NCI-H774 (cell line): ENCODE results near the gene PLB1.

Experiments
- DNase-seq: peaks from one replicate; lab custom pipeline; 2025; lab: John Stamatoyannopoulos, UW

The PLB1 gene

DNA sequence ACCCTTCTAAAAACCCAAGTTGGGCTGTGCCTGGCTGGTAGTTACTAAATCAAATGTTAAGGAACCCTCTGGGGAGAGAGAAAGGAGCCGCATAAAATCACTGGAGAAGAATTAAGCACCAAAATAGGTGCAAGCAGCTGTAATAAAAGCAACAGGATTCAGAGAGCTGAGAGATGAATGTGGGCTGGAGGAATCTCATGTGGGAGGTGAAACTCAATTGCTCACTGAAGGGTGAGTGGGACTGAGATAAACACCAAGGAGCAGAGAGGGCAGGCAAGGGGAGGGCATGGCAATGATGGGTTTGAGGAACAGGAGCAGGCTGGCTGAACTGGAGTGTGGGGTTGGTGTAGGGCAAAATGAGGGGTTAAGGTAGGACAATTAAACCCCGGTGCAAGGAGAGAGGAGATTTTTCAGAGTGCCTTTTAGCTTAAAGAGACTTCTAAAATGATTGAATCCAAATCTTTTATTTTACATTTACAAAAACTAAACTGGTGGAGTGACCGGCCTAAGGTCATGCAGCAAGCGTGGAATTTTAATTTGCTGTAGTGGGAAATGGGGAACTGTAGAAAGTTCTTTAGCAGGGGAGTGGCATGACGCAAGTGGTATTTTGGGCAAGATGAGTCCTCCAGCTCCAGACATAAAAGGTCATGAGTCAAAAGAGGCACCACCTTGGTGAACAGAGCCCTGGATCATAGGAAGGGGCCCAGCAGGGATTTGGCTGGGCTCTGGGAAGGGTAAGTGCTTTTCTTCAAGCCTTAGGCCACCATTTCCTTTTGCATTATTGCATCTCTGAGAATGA lies 10.5 kb downstream of the PLB1 start:
- no peak for DNase-seq

DNA sequence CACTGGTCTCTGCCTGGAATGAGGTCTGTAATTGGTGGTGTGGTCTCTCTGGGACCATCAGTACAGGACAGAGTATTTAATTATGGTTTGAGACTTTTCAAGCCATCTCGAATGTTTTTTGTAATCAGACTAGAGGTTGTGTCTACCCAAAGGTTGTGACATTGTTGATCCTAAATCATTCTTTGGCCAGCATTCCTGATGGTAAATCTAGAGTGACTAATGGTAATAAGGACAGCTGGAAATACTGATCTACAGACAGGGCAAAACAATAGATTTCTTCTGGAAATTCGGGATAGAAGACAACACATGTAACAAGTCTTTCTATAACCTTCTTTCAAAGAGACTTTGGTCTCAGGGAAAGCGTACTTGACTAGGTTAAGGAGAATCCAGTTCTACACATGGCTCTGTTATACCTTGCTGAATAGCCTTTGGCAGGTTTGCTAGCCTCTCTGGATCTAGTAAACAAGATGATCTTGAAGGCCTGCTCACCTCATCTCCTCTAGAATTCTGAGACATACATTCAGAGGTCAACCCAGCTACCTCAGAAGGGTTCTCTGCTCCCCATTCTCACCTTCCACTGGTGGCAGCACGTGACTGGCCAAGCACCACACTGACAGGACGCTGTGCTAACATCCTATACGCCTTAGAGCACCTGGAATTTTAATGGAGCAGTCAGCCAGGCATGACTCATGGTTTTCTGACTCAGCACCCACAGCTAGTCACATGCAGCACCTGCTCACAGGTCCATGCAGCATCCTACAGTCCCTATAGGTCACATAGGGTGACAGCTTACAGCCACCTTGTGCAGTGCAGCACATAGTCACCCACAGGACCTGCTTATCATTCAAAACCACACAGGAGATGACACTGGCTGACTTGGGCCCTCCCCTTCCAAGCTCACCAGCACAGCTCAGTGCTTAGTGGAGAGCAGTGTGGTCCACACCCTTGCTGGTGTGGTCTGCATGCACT lies 12.2 kb downstream of the PLB1 start:
- DNase-seq, result peak; percentile 78

DNA sequence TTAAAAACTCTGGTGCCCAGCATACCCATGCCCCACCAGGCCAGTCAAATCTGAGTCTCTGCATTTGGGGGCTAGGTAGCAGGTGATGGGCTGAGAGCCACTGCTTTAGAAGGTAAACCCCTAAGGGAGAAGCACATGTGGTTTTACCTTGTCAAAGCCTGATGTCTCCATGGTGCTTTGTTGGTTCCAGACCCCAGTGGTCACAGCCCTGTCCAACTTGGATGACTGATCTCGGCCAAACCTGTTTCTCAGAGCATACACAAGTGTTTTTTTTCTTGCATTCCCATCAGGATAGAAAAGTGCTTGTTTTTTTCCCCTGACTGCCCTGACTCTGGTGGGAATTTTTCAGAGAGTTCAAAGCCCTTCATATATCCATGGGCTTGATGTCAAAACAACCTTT lies 13.5 kb downstream of the PLB1 start:
- DNase-seq, result no peak

DNA sequence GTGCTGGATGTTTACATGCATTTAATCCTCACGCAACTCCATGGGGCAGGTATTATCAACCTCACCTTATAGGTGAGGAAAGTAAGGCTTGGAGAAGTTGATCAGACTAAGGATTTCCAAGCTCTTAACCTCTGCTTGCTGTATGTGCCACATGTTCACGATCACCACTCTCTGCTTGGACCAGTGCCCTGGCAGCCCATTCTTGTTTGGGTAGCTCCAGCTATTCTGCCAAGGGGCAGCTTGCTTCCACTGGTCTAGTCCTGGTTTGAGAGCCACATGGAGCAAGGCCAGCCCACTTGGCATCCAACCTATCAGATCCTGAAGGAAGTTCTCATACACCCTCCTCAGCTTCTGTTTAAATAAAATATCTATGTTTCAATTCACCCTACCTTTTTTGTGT lies 14.3 kb downstream of the PLB1 start:
- DNase-seq, result no peak

DNA sequence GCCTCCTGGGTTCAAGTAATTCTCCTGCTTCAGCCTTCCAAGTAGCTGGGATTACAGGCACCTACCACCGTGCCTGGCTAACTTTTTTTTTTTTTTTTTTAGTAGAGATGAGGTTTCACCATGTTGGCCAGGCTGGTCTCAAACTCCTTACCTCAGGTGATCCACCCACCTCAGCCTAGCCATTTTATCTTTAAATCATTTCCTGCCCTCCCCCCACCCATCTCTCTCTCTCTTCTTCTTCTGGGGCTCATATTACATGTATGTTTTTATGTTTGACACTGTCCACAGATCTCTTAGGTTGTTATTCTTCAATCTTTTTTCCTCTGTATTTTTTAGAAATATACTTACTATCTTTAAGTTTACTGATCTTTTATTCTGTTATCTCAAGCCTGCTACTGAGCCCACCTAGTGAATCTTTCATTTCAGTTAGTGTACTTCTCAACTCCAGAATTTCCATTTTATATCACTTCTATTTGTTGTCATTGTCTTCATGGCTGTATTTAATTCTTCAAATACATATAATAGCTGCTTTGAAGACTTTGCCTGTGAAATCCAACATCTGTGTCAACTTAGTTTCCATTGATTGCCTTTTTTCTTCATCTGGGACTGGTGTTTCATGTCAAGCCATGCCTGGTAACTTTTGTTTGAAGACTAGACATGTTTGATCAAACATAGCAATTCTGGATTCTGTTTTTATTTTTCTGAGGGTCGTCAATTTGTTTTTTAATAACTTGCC lies 16.2 kb downstream of the PLB1 start:
- DNase-seq, result no peak

DNA sequence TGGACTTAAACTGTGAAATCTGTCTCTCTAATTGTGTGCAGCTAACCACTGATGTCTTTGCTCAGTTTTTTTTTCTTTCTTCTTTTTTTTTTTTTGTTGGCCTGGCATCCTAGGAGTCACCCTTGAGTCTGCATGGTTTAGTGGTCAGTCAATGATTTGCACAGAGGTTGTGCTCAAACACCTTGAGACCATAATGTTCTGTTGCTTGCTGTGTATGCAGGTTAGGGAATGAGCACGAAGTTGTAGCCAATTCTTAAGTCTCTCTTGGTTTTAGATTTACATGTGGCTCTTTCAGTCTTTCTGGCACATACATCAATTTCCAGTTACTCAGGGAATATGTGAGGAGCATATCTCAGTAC lies 16.7 kb downstream of the PLB1 start:
- no peak for DNase-seq

DNA sequence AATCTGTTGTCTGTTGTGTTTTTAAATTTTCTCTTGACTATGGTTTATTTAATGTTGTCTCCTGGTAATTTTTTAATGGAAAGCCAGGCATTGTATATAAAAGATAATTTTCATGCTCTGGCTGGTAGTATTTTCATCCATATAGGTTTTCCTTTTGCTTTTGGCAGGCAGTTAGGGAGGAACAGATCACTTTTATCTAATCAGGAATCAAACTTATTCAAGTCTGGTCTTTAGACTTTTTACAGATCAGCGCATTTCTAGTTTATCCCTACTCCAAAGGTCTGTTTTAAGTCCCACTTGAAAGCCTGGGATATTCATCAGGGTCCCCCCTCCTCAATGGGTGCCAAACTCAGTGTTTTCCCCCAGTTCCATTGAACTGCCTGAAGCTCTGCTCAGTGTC lies 17.2 kb downstream of the PLB1 start:
- DNase-seq, result no peak

DNA sequence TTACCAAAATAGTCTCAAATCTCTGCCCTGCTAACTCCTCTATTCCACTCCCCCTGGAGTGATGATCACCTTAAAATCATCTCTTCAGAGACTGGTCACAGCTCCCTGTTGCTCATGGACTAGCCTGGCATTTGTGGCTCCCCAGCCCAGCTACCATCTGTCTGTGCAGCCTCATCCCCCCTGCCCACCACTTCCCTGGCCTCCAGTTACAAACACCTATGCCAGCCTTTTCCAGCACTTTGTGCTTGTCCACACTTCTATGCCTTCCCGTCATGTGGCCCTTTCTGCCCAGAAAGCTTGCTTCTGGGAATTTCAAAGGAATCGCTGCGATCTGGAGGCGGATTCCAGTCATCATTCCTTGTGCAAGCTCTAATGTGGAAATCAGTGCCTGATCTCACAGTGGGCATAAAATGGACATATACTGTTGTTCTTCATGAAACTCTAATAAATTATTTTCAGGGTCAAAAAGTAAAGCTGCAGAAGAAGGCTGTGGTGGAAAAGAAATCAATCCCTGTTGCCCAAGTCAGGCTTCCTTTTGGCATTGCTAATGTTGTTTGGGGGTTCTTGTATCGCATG lies 19.4 kb downstream of the PLB1 start:
- DNase-seq, result no peak

DNA sequence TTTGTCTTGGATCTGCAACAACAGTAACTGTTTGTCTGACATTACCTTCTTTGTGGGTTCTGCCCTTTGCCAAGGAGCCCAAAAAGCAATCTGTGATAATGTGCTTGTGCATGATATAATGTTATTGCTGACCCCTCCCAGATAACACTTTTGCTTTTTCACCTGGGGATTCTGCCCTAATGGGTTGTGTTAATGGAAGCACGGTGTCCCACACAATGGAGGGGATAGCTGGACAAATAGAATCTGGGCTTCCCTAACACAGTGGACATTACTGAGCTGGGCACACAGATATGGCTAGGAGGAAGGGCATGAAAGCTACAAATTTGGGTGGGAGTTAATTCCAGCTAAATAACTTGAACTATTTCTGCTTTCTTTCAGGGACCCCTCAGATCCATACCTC lies 20.6 kb downstream of the PLB1 start:
- DNase-seq, result no peak

DNA sequence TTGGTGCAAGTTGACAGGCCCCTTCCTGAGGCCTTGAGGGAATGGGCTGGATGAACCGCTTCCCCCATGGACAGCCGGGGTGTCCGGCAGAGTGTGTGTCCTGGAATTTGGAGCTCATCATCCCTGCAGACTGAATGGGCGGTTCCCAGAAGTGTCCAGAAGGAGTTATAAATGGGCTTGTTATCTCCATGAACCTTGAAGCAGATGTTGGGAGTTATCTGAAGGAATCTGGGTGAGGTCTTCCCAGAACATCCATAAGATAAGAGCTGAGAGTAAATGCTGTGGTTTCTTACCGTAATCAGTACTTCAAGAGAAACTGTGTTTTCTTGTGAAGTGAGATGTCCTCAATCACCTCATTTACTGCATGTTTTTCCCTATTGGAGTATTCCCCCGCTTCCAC lies 21.1 kb downstream of the PLB1 start:
- no peak for DNase-seq

DNA sequence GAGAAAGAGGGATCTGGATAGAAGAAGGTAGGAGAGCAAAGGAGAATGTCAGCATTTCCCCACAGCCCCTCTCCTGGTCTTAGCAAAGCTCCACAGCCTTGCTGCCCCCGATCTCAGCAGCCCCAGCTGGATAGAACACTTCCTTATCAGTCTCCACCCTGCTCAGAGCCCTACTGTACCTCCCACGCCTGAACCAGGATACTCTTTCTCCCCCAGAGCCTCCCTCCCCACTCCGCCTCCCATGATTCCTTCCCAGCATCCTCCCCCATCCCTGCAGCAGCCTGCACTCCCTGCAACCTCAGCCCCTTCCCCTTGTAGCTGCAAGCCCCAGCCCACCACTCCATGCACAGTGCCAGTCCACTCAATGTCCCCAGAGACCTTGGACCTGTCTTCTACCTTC lies 25.8 kb downstream of the PLB1 start:
- DNase-seq, result no peak

DNA sequence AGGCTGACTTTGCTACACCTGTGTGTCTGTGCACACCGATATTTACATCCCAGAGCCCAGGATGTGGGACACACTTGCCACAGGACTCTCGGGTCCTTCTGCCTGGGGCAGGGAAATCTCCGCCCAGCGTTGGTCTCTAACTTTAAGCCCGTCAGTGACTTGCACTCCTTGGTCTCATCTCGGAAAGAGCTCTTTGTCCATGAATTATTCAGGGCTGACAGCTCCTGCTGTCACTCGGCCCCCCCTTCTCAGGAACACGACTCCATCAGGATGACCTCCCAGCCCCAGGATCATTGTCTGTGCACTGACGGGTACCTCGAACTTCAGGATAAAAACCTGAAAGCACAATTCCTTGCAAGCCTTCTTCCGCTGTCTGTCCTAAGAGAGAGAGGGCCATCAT lies 26.6 kb downstream of the PLB1 start:
- DNase-seq, result no peak

DNA sequence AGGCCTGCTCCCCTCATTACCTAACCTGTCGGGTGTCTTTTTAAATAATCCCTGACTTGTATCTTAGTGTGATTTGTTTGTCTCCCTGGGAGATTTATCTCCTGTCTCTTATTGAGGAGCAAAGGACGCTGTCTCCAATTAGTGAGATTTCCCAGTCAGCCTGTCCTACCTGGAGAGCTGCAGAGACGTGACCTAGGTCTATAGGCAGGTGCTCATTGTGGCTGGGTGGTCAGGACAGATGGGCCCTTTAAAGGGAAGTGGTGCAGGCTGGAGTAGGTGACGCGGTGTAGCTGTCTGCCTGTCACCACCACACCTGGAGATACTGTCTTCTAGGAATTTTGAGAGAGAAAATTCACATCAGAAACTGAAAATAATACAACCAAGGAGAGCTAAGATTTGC lies 28.0 kb downstream of the PLB1 start:
- peak; percentile 44 for DNase-seq

DNA sequence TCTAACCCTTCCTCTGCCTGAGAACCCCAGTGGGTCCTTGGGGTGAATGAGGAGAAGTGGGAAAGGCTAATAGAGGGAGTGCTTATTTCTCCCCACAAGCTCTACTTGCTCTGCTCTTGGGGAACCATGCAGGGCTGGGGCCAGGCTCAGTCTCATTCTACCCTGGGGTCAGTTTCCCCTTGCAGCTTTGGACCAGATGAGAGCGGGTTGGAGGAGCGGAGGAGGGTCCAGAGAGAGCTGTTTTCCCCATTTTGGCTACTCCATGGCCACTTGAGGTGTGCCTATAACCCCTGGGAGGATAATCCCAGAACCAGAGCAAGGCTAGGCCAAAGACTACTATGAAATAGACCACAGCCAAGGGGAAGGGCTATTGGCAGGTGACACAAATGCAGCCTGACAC lies 29.6 kb downstream of the PLB1 start:
- DNase-seq, result no peak

DNA sequence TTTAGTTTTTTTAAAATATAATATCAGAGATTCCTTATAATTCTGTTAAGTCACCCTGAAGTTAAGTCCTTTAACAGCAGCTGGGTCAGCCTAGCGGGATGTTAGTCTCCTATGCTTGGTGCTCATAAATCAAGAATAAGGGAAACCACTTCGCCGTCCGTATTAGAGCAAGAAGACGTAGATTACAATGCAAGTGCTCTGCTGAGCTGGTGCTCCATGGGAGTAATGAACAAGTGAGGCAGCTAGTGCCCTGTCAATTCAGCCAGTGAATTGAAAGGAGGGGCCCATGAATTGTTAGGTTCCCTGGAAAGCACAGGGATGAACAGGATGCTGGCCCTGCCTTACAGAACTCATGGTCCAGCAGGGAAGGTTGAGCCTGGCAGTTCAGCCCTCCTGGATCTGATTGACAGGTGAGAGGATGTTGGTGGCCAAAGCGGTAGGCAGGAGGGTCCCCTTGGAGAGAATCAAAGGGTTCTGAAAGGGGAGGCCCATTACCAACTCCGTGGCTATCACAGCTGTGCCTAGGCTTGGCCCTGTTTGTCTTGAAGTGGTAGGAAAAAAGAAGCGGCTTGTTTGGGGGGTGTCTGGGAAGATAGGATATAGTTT lies 30.8 kb downstream of the PLB1 start:
- no peak for DNase-seq

DNA sequence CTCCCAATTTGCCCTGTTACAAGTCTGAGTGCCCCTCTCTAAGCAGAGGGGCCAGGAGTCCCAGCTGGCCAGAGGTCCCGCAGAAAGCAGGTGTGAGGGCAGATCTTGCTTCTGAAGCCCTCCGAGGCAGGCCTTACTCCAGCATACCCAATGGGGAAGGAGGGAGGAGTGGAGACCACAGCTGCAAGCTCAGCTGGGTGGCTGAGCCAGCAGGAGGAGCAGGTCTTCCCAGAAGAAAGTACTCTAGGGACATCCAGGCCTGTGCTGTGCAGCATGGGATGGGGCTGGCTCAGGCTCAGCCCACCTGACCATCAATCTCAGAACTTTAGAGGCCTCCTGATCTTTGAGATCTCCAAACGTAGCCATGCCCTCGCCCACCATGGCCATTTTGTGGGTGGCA lies 31.3 kb downstream of the PLB1 start:
- no peak for DNase-seq

DNA sequence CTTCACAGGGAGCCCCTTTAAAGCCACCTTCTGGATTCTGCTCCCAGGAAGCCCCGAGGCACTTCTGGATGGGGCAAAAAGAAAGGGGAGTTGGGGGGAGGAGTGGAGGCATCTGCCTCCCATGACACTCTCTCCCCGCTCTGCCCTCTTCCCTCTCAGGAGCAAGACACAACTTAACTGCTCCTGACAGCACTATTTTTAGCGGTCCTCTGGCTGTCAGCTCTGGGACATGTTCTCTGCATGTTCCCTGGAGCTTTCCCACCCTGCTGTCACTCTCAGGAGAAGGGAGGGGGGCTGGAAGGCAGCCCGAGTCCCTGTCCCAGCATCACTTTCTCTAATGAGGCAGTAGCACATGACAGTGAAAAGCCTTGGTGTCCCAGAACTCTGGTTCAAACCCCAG lies 32.3 kb downstream of the PLB1 start:
- DNase-seq, result no peak

DNA sequence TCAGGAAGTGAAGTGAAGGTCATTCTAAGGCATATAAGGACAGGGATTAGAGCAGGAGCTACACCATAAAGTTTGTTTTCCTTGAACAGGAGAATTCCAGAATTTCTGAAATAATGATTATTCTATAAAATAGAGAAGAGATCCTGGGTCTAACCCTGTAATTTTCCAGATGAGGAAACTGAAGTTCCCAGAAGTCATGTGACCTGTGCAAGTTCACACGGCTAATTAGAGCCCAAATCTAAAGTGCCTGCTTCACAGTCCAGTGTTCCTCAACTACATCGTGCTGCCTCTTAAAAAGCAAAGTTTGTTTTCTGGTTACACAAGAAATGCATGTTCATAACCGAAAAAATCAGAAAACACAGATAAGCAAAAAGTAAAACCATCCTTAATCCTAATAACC lies 34.9 kb downstream of the PLB1 start:
- DNase-seq, result no peak

DNA sequence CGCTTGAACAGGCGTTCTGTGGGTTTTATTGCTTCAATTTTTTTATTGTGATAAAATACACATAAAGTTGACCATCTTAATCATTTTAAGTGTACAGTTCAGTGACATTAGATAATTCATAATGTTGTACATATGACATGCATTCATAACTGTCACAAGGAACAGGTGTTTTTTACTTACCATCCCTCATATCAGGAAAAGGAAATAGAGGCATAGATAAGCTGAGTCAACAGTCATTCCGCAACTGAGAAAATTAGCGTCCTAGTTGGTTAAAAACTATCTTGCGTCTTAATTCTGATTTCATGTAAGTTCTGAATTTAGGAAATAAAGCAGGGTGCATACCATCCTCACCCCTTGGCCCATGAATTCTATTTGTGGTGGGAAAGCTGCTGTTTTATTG lies 36.5 kb downstream of the PLB1 start:
- DNase-seq, result no peak

DNA sequence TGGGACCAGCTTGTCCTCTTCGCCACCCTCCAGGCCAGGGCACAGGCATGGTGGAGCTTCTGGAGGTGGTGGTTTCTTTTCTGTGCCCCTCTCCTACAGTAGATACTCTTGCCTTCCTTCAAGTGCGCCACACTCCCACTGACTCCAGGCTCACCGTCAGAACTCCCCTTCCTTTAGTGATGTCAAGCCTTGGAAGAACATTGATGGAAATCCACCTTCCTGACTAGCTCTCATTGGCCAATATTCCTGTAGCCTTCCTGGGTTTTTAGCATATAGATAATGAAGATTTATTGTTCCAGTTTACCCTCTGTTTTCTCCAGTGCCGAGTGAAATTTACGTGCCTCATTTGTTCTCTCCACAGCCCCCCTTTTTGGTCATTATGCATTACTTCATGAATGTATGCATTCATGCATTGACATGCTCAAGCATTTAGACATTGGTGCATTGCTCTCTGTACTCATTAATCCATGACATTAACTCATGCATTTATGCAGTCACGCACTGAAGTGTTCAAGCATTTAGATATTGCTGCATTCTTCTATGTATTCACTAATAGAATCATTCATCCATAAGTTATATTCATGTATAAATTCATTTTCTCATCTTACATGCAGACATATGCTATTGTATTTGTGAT lies 37.3 kb downstream of the PLB1 start:
- DNase-seq, result no peak

DNA sequence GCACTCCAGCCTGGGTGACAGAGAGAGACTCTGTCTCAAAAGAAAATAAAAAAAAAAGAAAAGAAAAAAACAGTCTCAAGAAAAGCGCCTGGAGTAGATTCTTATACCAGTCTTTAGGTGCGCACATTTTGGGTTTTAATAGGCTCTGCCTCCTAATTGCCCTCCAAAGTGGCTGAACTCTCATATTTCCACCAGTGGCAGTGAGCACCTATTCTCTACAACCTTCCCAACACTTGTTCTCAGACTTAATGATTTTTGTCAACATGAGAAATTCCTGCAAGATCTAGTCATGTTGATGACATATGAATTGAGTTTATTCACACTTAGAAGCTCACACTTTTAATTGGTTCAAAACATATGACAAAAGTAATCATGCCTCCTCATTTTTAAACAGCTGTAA lies 39.0 kb downstream of the PLB1 start:
- no peak for DNase-seq
